Kidney epithelial cell (primary cell): ENCODE results near the gene ASCL3. TPM values are rescaled to one million over a fixed set of nuclear protein-coding genes. Genes with fewer than 3 reads are reported as not detected.

Source experiments
- DNase-seq: peaks from one replicate; pipeline ENCODE4 v3.0.0-alpha.2; 2010; ENCODE audit warnings: low read depth
- H3K27me3 ChIP-seq: 2 replicates; pipeline ENCODE4 v1.6.0; 2011; ENCODE audit warnings: low read length; ENCODE audit not compliant: control insufficient read depth, insufficient read depth
- H3K36me3 ChIP-seq: 2 replicates; pipeline ENCODE4 v1.5.1; 2011; ENCODE audit warnings: low read length; ENCODE audit not compliant: control insufficient read depth, insufficient read depth
- H3K4me3 ChIP-seq: 2 replicates; pipeline ENCODE4 v1.5.1; 2011; ENCODE audit warnings: low read depth, mild to moderate bottlenecking, control low read depth, low read length
- CTCF ChIP-seq: IDR thresholded peaks from 2 replicates; pipeline ENCODE4 v1.5.1; 2011; ENCODE audit warnings: mild to moderate bottlenecking, moderate library complexity, low read length, control low read depth, inconsistent platforms; ENCODE audit not compliant: insufficient read depth, poor library complexity, severe bottlenecking
- total RNA-seq: library from RNA; depleted of rRNA; stranded (reverse); fragments of >200 nt; gene quantifications from 2 replicates; pipeline ENCODE4 v1.2.3, GENCODE V29; 2015

Gene ASCL3
- total RNA-seq, 1 donor from 2014 or later: not detected

GRCh38 chr11:8959546-8960166 is 16.8 kb upstream of the ASCL3 start:
- peak; percentile 51 for DNase-seq
- peak; percentile 69 for TF ChIP-seq CTCF
- no peaks in the 10 kb centered on the region for H3K36me3 ChIP-seq
- H3K27me3 ChIP-seq: no peaks in the 10 kb centered on the region
- H3K4me3 ChIP-seq: no peak overlapping the region

GRCh38 chr11:8956860-8957259 is 14.0 kb upstream of the ASCL3 start:
- Histone ChIP-seq H3K4me3 (no peak overlapping the region), H3K27me3 (no peaks in the 10 kb centered on the region), H3K36me3 (no peaks in the 10 kb centered on the region)
- TF ChIP-seq CTCF: no peak
- DNase-seq: no peak

- Histone ChIP-seq H3K36me3 (no peaks in the 10 kb centered on the region), H3K27me3 (no peaks in the 10 kb centered on the region), H3K4me3 (no peak overlapping the region)
- DNase-seq: no peak
- no peak for TF ChIP-seq CTCF
These were observed 6.1 kb upstream of the ASCL3 start for GRCh38 chr11:8948886-8949285.

GRCh38 chr11:8947230-8947943 is 4.6 kb upstream of the ASCL3 start:
- no peak for TF ChIP-seq CTCF
- Histone ChIP-seq H3K4me3 (no peak overlapping the region), H3K36me3 (no peaks in the 10 kb centered on the region), H3K27me3 (no peaks in the 10 kb centered on the region)
- DNase-seq: no peak

- no peak for TF ChIP-seq CTCF
- Histone ChIP-seq H3K4me3 (no peak overlapping the region), H3K27me3 (no peaks in the 10 kb centered on the region), H3K36me3 (no peaks in the 10 kb centered on the region)
- DNase-seq: no peak
These were observed 1.3 kb downstream of the ASCL3 start for GRCh38 chr11:8941341-8942103.
